ENCODE results near the gene KRT71.
"Not testable (repeated sequence)": the region's sequence is repeated elsewhere in the genome, so short reads cannot be mapped to it uniquely, and the experiment has no call there.

Gene KRT71

GRCh38 chr12:52552681-52553195 is at the start of gene KRT71:
KRT71 (minus strand) TSS chr12:52553145; CDS start chr12:52553077, 68 bp downstream.
- no peak for DNase-seq (ENCODE audit: low read depth, low spot score)

DNA sequence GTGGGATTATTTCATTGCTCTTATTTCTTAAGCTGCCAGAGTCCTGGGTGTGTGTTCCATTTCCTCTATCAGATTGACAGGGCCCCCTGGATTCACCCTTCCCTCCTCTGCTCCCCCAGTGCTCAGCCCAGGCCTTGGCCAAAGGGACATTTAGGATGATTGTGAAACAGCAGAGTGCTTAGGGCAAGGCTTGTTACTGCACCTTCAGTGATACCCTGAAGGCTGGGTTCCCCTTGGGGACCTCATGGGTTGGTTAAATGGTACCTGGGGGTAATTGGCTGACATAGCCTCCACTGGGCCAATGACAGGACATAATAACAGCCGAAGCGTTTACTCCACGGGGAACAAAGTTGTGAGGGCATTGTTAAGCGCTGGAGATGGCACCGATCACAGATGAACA is 49.6 kb upstream of the KRT71 start:
- no peak for DNase-seq (ENCODE audit: low read depth, low spot score)

DNA sequence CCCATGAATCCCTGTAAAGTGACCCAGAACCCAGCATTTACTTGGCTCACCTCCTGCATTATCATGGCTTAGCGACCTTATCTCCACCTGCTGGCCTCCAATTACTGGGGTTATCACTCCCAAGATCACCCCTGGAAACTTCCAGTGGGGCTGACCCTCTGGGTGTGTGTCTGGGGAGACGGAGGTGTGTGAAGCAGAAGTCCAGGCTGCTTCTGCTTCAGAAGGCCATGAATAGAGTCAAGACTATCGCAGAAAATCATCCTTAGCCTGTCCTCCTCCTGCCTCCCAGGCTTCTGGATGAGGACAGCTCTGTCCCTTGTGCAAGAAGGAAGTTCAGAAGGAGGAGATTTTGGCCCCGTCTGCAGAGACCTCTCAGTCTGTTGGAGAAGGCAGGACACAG is 48.7 kb upstream of the KRT71 start:
- no peak for DNase-seq (ENCODE audit: low read depth, low spot score)

GRCh38 chr12:52600941-52601481 is 48.1 kb upstream of the KRT71 start, which contains the start of gene KRT72:
KRT72 (minus strand) TSS chr12:52601463; CDS start chr12:52601452, 11 bp downstream.
- DNase-seq (ENCODE audit: low read depth, low spot score) = no peak

DNA sequence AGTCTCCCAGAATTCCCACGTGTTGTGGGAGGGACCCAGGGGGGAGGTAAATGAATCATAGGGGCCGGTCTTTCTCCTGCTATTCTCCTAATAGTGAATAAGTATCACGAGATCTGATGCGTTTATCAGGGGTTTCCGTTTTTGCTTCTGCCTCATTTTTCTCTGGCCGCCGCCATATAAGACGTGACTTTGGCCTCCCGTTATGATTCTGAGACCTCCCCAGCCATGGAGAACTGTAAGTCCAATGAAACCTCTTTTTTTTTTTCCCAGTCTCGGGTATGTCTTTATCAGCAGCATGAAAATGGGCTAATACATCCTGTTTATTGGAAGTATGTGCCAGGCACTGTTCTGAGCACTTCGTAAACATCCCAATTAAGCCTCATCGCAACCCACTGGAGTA is 47.5 kb upstream of the KRT71 start:
- no peak for DNase-seq (ENCODE audit: low read depth, low spot score)

- no peak for DNase-seq (ENCODE audit: low read depth, low spot score)
Observed at GRCh38 chr12:52600071-52600470, 47.1 kb upstream of the KRT71 start.

GRCh38 chr12:52598966-52599365 is 46.0 kb upstream of the KRT71 start:
- DNase-seq (ENCODE audit: low read depth, low spot score) = no peak

DNA sequence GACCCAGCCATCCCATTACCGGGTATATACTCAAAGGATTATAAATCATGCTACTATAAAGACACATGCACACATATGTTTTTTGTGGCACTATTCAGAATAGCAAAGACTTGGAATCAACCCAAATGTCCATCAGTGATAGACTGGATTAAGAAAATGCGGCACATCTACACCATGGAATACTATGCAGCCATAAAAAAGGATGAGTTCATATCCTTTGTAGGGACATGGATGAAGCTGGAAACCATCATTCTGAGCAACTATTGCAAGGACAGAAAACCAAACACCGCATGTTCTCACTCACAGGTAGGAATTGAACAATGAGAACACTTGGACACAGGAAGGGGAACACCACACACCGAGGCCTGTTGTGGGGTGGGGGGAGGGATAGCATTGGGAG is 41.3 kb upstream of the KRT71 start:
- not testable (repeated sequence) for DNase-seq (ENCODE audit: low read depth, low spot score)

DNA sequence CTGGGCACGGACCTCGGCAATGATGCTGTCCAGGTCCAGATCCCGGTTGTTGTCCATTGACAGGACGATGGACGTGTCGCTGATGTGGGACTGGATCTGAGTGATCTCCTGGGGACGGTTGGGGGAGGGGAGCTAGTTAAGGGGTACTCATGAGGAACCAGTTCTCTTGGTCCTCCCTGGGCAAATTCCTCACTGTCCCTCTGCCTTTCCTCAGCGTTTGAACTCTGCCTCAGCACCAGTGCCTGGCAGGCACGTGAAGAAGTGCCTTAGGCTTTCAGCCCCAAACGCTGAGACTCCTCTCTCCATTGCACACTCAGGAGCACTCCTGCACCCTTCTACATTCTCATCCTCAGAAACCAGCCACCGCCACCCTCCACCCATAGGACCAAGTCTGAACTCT is 38.6 kb upstream of the KRT71 start:
- DNase-seq (ENCODE audit: low read depth, low spot score) = no peak

- DNase-seq (ENCODE audit: low read depth, low spot score) = no peak
Observed at GRCh38 chr12:52590021-52590420, 37.1 kb upstream of the KRT71 start.

- no peak for DNase-seq (ENCODE audit: low read depth, low spot score)
Observed at GRCh38 chr12:52587563-52587962, 34.6 kb upstream of the KRT71 start.

DNA sequence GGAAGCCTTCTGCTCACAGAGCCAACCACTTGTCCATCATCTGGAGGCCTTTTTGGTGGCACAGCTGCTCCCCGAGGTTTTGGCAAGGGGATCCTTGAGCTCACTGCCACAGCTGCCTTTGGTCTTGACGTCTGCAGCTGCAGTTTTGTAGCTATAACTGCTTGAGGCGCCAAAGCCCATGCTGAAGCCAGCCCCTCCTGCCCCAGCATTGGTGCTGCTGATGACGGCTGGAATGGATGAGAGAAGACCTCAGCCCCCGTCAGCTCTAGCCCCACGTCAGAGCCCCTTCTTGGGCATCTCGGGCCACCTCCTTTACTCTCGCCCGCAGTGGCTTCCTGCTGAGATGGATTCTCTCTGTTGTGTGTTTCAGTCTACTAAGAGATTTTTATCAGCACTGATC is 33.0 kb upstream of the KRT71 start:
- no peak for DNase-seq (ENCODE audit: low read depth, low spot score)

DNA sequence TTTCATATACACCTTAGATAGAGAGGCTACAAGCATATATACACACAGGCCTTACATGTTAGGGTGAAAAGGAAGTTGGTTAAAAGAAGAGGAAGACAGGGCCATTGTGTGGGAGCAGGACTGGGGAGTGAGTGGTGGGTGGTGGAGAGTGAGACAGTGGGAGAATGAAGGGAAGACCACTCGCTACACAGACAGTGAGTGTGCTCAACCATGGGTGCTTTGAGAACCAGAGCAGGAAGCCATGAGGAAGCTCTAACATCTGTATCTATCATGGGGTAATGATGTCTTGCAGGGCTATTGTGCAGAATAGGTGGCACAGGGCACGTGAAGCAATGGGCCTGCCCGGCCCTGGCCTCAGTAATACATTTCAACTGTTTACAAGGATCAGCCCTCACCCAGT is 32.1 kb upstream of the KRT71 start:
- no peak for DNase-seq (ENCODE audit: low read depth, low spot score)

DNA sequence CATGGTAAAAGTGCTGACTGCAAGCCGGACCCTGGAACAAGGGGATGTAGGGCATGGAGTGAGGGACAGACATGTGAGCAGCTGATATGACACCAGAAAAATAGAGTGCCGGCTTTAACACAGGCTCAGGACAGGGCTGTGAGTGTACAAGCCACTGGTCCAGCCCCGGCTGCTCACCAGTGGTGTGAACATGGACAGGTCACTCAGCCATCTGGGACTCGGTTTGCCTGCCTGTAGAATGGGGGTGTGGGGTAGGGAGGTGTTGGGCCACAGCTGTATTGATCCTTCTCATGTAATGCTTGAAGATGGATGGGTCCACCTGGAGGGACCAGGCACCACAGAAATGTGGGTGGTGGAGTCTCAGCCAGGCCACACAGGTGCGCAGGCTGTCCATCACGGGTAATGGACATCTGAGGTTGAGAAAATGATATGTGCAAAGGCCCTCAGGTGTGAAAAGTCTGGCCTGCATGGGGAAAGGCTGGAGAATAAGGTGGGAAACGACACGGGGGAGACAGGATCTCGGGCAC is 31.3 kb upstream of the KRT71 start:
- DNase-seq (ENCODE audit: low read depth, low spot score) = no peak

- peak; percentile 49 for DNase-seq (ENCODE audit: low read depth, low spot score)
Observed at GRCh38 chr12:52582971-52583456, 30.1 kb upstream of the KRT71 start.

- no peak for DNase-seq (ENCODE audit: low read depth, low spot score)
Observed at GRCh38 chr12:52582486-52582885, 29.5 kb upstream of the KRT71 start.

GRCh38 chr12:52581481-52581880 is 28.5 kb upstream of the KRT71 start:
- no peak for DNase-seq (ENCODE audit: low read depth, low spot score)

DNA sequence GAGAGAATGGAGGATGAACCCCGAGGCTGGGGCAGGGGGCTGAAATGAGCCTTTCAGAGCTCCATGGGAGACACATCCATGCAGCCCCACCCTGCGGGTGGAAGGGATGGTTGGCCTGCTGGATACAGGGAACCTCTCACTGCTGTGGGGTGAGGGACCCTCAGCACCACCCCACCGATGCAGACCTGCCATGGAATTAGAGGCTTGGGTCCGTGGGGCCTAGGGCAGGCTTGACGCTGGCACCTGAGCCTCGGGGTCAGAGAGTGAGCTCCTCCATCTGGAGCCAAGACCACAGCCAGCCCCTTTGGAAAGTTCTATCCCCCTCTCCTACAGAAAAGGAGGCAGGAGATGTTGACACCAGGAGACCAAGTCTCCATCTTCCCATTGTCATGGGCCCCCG is 28.1 kb upstream of the KRT71 start:
- DNase-seq (ENCODE audit: low read depth, low spot score) = no peak

GRCh38 chr12:52580496-52580895 is 27.6 kb upstream of the KRT71 start:
- no peak for DNase-seq (ENCODE audit: low read depth, low spot score)

GRCh38 chr12:52579468-52580465 is 26.8 kb upstream of the KRT71 start:
- DNase-seq (ENCODE audit: low read depth, low spot score) = no peak

GRCh38 chr12:52578469-52578868 is 25.5 kb upstream of the KRT71 start:
- DNase-seq (ENCODE audit: low read depth, low spot score) = no peak

DNA sequence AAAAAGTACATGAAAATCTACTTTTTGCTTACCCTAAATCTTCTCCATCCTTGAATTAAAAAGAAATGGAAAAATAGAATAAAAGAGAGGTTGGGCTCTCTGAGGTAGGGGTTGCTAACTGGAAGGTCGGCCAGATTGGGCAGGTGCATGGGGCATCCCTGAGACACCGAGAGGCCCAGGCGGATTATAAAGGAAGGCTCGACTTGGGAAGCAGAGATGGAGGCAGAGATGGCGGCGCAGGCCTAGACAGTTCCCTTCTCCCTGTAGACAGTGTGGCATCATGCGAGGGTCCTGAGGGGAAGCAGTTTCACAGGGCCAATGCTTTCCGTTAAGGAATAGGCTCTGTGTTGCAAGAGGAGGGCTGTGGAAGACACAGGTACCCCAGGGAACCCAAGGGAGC is 24.4 kb upstream of the KRT71 start:
- DNase-seq (ENCODE audit: low read depth, low spot score) = no peak
